GM12873 (cell line): ENCODE results near the gene JARID2.

Source experiments
- TF ChIP-seq, protein P1 (sequence below): IDR thresholded peaks from 2 replicates; pipeline ENCODE4 v1.5.1; 2012; ENCODE audit warnings: low read depth, mild to moderate bottlenecking, moderate library complexity, low read length, control low read depth; ENCODE audit not compliant: insufficient read depth; ENCODE audit errors: missing control alignments

Gene JARID2

DNA sequence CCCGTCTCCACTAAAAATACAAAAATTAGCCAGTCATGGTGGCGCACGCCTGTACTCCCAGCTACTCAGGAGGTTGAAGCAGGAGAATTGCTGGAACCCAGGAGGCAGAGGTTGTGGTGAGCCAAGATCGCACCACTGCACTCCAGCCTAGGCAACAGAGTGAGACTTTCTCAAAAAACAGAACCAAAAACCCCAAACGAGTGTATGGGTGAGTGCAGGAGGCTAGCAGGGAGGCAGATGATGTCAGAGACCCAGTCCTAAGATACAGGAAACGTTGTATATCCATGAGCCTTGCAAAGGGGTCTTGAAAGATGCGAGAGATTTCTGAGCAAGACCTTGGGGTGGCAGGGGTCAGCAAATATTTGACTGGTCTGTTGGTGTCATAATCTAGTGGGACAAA lies 136.2 kb downstream of the JARID2 start:
- TF ChIP-seq, protein P1, sequence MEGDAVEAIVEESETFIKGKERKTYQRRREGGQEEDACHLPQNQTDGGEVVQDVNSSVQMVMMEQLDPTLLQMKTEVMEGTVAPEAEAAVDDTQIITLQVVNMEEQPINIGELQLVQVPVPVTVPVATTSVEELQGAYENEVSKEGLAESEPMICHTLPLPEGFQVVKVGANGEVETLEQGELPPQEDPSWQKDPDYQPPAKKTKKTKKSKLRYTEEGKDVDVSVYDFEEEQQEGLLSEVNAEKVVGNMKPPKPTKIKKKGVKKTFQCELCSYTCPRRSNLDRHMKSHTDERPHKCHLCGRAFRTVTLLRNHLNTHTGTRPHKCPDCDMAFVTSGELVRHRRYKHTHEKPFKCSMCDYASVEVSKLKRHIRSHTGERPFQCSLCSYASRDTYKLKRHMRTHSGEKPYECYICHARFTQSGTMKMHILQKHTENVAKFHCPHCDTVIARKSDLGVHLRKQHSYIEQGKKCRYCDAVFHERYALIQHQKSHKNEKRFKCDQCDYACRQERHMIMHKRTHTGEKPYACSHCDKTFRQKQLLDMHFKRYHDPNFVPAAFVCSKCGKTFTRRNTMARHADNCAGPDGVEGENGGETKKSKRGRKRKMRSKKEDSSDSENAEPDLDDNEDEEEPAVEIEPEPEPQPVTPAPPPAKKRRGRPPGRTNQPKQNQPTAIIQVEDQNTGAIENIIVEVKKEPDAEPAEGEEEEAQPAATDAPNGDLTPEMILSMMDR = no peak

DNA sequence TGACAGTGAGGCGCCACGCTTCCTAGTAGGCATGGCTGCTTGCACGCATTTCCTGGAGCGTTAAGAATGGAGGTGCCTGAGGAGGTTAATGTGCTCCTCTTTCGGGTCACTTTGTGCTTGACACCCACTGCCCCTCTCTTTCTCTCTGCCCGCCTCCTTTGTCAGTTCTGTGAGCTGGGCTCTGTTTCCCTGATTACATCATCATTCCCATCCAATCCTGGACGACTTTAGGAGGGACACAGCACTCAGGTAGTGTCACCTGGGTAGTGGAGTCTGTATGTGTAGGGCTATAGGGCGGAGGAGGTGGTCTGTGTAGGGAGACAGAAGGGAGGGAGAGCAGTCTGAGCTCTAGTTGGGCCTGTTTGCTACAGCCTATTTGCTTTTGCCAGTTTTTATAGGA lies 136.8 kb downstream of the JARID2 start:
- TF ChIP-seq, protein P1 = no peak

- TF ChIP-seq, protein P1 = no peak
Observed at GRCh38 chr6:15384901-15385300, 139.0 kb downstream of the JARID2 start.

DNA sequence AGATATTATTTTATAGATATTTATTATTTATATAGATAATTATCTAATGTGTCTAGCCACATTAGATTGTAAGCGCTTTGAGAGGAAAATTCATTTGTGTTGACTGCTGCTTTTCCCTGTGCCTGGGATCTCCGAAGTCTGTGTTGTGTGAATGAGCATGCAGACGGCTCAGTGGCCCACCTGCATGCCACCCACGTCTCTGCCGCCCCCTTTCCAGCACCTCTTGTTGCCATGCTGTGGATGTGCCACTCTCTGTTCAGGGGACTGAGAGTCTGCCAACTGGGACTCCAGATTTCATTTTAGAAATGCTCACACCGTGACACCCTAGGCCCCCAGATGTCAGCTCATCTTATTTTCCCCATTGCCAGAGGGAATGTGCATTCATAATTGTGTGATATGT lies 139.7 kb downstream of the JARID2 start:
- TF ChIP-seq, protein P1 = no peak

- TF ChIP-seq, protein P1 = no peak
Observed at GRCh38 chr6:15386110-15386755, 140.4 kb downstream of the JARID2 start.

GRCh38 chr6:15386756-15387112 lies 140.9 kb downstream of the JARID2 start:
- TF ChIP-seq, protein P1 = no peak

- TF ChIP-seq, protein P1 = no peak
Observed at GRCh38 chr6:15387118-15387517, 141.2 kb downstream of the JARID2 start.
